HG03432 (cell line): Measurements from ENCODE around the gene RALGAPB.
"Not testable (repeated sequence)": the region's sequence is repeated elsewhere in the genome, so short reads cannot be mapped to it uniquely, and the experiment has no call there.

Experiments used
- ATAC-seq: cut with Tn5 transposase; IDR thresholded peaks from one replicate; pipeline ENCODE4 v1.9.1; 2021; ENCODE audit warnings: mild to moderate bottlenecking, moderate library complexity; ENCODE audit not compliant: unreplicated experiment

Gene RALGAPB

GRCh38 chr20:38485041-38485440, 12.4 kb downstream of the RALGAPB start:
- no peak for ATAC-seq

DNA sequence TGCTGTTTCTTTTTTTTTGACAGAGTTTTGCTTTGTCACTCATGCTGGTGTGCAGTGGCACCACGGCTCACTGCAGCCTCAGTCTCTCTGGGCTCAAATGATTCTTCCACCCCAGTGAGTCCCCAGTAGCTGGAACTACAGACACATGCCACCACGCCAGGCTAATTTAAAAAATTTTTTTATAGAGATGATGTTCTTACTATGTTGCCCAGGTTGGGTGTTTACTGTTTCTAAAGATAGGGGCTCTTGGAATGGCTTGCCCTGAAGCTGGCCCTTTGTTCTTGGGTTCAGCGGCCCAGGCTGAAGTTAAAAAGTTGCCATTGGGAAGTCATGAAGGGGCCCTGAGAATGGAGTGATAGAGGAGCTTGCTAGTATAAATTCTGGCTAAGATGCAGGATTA, 16.5 kb downstream of the RALGAPB start:
- no peak for ATAC-seq

DNA sequence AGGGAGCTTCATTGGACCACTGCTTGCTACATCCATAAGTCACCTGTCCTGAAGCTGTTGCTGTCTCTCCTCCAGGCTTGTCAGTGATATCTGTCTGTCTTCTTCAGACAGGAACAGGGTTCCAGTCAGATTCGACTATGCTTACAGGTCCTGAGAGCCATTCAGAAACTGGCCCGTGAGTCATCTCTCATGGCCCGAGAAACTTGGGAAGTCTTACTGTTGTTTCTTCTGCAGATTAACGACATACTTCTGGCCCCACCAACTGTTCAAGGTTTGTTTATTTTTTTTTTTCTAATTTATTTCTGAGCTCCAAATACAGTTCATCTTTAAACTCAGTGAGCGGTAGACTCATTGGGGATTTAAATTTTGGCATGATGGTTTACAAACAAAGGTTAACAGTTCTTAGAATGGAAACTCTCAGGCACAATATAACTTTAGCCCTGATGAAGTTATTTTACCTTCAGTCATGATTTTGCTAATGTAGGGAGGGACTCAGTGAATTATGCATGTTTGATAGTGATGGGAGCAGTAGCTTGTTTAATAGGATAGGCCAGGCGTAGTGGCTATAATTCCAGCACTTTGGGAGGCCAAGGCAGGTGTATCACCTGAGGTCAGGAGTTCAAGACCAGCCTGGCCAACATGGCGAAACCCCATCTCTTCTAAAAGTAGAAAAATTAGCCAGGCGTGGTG, 24.7 kb downstream of the RALGAPB start:
- no peak for ATAC-seq

DNA sequence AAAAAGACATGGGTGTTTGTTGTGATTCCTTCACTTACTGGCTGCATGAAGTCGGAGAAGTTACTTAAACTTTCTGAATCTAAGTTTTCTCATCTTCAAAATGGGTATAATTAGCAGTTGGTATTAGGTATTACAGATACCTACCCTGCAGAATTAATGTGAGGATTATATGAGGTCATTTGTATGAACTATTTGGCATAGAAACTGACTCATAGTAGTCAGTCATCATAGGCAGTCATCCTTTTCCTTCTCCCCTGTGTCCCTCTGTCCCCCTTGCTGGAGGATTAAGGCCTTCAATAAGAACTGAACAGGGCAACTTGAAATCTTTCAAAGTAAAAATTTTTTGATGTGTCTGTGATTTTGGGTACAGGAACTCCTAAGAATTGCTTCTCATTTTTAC, 26.3 kb downstream of the RALGAPB start:
- ATAC-seq = no peak

DNA sequence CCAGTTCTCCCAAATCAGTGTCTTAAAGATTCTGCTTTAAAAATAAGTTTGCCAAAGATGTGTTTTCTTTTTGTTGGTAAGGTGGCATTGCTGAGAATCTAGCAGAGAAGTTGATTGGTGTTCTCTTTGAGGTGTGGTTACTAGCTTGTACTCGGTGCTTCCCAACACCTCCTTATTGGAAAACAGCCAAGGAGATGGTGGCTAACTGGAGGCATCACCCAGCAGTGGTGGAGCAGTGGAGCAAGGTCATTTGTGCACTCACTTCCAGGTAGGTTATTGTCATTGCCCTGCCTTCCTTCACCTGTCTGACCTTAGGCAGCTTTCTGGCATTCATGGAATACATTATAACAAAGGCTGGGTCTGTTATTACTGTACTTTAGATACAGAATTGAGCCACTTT, 26.7 kb downstream of the RALGAPB start:
- no peak for ATAC-seq

DNA sequence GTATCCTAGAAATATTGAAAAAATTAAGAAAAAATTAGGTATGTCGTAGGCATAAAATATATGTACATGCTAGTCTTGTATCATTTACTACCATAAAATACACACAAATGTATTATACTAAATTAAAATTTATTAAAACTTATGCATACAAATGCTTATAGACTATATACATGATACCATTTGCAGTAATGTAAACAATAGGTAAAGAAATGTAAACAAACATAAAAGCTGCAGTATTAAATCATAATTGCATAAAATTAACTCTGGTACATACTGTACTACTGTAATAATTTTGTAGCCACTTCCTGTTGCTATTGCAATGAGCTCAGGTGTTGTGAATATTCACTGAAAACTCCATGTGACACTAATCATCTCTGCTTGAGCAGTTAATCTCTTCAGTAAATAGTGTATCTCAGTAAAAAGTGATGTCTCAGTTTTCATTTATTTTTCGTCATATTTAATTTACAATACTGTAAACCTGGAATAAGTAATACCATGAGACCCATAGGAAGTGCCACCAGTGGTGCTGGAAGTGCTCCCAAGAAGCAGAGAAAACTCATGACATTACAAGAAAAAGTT, 29.3 kb downstream of the RALGAPB start:
- no peak for ATAC-seq

DNA sequence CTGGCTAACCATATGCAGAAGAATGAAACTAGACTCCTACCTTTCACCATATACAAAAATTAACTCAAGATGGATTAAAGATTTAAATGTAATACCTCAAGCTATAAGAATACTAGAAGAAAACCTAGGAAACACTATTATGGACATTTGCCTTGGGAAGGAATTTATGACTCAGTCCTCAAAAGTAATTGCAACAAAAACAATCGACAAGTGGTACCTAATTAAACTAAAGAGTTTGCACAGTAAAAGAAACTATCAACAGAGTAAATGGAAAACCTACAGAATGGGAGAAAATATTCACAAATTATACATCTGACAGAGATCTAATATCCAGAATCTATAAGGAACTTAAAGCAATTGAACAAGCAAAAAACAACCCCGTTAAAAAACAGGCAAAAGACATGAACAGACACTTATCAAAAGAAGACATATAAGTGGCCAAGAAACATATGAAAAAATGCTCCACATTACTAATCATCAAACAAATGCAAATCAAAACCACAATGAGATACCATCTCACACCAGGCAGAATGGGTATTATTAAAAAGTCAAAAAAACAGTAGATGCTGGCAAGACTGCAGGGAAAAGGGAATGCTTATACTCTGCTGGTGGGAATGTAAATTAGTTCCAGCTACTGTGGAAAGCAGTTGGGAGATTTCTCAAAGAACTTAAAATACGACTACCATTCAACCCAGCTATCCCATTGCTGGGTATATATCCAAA, 31.9 kb downstream of the RALGAPB start:
- no peak for ATAC-seq

DNA sequence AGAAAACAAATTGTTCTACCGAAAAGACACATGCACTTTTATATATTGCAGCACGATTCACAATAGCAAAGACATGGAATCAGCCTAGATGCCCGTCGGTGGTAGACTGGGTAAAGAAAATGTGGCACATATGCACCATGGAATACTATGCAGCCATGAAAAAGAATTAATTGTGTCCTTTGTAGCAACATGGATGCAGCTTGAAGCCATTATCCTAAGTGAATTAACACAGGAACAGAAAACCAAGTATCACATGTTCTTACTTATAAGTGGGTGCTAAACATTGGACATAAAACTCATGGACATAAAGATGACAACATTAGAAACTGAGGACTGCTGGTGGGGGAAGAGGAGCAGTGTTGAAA, 32.4 kb downstream of the RALGAPB start:
- no peak for ATAC-seq

DNA sequence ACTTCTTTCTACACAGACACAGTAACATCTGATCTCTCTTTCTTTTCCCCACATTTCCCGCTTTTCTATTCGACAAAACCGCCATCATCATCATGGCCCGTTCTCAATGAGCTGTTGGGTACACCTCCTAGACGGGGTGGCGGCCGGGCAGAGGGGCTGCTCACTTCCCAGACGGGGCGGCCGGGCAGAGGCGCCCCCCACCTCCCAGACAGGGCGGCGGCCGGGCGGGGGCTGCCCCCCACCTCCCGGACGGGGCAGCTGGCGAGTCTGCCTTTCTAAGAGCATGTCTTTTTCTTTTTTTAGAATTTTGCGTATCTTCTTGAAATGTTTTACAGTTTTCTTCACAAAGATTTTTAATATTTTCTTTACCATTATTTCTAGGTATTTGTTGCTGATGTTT, 39.1 kb downstream of the RALGAPB start:
- not testable (repeated sequence) for ATAC-seq

DNA sequence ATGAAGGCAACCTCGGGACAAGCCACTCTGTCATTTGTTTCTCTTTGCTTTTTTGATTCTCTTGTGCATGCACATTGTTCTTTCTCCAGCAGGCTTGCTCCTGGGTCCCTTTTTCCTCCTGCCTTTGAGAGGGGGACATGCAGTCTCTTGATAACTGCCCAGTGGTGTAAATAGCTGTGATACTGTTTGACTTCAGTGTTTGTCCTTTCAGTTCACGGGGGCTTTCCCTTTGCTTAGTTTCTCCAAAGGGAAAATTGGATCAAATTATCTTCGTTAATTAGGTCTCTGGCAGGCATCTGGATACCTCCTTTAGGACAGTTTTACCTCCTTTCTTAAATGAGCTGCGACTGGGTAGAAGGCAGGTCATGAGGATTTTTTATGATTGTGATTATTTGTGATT, 41.5 kb downstream of the RALGAPB start:
- no peak for ATAC-seq

DNA sequence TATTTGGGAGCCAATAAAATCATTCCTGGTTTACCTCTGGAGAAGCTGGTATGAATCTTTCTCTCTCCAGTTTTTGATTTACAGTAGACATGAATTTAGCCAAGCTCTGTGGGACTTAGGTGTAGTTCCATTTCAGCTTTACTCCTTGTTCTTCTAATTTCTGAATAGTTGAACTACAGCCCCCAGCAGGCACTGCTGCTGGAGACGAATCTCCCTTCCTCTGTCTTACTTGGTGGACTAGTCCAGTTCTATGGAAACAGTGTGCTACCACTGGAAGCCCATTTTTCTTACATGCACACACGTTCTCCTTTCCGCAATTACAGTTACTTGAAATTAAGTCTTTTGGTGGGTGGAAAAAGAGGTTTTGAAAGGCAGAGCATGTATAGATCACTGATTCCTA, 42.3 kb downstream of the RALGAPB start:
- ATAC-seq = no peak

DNA sequence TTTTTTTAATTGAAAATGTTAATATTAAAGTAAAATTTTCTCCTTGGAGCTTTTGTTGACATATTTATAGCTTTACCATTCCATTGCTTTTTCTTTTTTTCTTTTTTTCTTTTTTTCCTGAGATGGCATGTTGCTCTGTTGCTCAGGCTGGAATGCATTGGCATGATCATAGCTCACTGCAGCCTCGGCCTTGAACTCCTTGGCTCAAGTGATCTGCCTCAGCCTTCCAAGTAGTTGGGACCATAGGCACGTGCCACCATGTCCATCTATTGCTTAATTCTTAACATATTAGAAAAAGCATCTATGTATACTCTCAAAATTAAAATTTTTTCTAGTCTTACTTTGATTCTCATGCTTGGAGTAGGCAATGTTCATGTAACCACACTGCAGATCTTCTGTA, 43.0 kb downstream of the RALGAPB start:
- no peak for ATAC-seq

- ATAC-seq = no peak
Measured at GRCh38 chr20:38519426-38519825, 46.8 kb downstream of the RALGAPB start.

DNA sequence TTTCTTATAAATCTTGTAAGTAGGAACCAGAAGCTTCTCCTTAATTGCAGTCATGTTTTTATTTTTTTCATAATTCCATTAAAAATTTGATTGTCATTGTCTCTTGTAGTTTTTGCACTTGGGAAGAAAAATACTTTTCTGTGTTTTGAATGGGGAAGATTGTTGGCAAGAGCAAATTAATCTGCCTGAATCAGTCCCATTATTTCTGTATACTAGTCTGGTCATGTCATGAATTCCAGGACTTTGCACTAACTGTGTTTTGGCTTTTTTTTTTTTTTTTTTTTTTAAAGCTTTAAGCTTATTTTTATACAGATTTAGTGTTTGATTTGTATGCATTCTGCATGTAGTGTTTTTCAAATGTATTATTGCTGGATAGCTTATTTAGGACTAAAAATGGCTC, 47.6 kb downstream of the RALGAPB start:
- no peak for ATAC-seq

DNA sequence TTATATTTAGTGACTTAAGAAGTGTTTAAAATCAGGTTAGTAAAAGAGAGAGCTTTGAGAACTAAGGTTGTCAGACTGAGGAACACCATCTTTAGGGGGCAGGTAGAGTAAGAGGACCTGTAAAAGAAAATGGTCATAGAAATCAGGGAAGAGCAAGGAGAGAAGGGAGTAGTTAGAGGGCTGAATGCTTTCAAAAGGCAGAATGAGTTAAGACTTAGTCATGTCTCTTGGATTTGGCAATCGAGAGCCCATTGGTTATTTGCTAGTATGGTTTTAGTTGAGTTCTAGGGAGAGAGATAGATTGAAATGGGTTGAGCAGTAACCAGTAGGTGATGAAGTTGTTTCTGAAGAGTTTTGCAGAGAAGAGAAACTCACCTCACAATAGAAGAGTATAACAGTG, 51.1 kb downstream of the RALGAPB start:
- no peak for ATAC-seq

- ATAC-seq = no peak
Measured at GRCh38 chr20:38528167-38528566, 55.5 kb downstream of the RALGAPB start.

GRCh38 chr20:38531021-38531420, 58.4 kb downstream of the RALGAPB start:
- no peak for ATAC-seq

DNA sequence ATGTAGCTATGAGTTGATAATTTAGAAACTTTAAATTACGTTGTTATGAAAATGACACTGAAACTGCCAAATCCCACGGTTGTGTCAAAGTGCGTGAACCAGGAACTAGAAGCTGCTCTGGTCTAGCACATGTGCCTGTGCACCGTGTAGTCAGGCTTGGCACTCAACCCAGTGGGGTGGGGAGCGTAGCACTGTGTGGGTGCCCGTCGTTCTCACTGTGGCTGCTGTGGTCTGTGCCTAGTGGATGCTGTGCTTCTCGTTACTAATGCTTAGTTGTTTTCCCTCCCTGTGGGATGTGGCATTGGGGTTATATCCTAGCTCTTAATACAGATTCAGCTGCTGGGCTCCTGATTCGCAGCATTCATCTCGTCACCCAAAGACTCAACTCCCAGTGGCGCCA, 62.1 kb downstream of the RALGAPB start:
- ATAC-seq = no peak

- no peak for ATAC-seq
Measured at GRCh38 chr20:38536310-38536709, 63.7 kb downstream of the RALGAPB start.

DNA sequence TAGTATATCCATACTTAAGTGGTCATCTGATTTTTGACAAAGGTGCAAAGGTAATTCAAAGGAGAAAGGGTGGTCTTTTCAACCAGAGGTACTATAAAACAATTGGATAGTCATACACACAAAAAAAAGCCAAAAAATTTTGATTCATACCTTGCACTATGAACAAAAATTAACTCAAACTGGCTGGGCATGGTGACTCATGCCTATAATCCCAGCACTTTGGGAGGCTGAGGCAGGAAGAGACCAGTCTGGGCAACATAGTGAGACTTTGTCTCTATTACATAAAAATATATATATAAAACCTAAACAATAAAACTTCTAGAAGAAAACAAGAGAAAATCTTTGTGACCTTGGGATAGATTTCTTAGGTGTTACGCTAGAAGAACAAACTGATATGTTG, 64.5 kb downstream of the RALGAPB start:
- ATAC-seq = no peak

DNA sequence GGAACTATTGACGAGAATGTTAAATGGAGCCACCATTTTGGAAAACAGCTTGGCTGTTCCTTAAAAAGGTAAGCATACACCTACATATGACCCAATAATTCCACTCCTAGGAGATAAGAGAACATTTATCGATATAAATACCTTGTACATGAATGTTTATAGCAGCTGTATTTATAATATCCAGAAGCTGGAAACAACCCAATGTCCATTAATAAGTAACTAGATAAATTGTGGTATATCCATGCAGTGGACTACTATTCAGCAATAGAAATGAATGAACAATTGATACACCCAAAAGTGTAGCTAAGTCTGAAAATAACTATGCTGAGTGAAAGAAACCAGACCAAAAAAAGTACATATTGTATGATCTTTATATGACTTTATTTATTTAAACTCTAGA, 66.1 kb downstream of the RALGAPB start:
- ATAC-seq = no peak
